A673 (cell line): ENCODE data around the gene EDEM2.

Experiments used
- EZH2 ChIP-seq: fragments of 200-600 bp; sonication (generic); IDR thresholded peaks from 2 replicates; pipeline ENCODE4 v1.6.1; 2017; ENCODE audit warnings: borderline replicate concordance, low read depth, mild to moderate bottlenecking, mixed read lengths, antibody characterized with exemption, low read length; ENCODE audit not compliant: poor library complexity, severe bottlenecking
- TF ChIP-seq, protein P1 (sequence below): fragments of 300-800, 200-600 bp; sonication (generic); conservative IDR thresholded peaks from 2 replicates; pipeline ENCODE4 v1.5.1; 2017; ENCODE audit warnings: low read depth, mild to moderate bottlenecking, antibody characterized with exemption, low read length, moderate library complexity, mixed read lengths

DNA sequence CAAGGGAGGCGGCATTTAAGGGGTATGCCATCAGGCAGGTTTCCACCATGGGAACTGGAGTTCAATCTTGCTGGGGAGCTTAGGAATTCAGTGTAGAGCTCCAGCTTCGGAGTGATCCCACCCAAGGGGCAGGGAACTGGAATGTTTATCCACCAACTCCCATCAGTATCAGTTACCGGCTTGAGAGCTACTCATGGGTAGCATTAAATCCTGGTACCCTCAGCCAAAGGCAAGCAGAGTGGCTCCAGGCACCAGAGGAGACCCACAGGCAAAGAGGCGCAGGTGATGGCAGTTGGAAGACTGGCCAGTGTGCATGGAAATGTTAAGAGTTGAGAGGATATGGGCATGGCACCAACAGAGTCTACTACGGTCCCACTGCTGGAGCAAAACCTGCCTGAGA lies 14.1 kb downstream of the EDEM2 start:
- TF ChIP-seq, protein P1, sequence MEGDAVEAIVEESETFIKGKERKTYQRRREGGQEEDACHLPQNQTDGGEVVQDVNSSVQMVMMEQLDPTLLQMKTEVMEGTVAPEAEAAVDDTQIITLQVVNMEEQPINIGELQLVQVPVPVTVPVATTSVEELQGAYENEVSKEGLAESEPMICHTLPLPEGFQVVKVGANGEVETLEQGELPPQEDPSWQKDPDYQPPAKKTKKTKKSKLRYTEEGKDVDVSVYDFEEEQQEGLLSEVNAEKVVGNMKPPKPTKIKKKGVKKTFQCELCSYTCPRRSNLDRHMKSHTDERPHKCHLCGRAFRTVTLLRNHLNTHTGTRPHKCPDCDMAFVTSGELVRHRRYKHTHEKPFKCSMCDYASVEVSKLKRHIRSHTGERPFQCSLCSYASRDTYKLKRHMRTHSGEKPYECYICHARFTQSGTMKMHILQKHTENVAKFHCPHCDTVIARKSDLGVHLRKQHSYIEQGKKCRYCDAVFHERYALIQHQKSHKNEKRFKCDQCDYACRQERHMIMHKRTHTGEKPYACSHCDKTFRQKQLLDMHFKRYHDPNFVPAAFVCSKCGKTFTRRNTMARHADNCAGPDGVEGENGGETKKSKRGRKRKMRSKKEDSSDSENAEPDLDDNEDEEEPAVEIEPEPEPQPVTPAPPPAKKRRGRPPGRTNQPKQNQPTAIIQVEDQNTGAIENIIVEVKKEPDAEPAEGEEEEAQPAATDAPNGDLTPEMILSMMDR: no peak
- TF ChIP-seq EZH2: no peak
